Stimulated activated CD4-positive, alpha-beta T cell treated with anti-CD3 and anti-CD28 coated beads, Interleukin-12 subunit alpha, Interleukin-12 subunit beta, amount 100 ng/mL, for 24 hours (primary cell): ENCODE measurements around the gene CD207.
"Not testable (repeated sequence)": the region's sequence is repeated elsewhere in the genome, so short reads cannot be mapped to it uniquely, and the experiment has no call there.

Source experiments
- DNase-seq, 2 experiments: peaks; one replicate each; pipeline ENCODE4 v3.0.0-alpha.2; 2020; ENCODE audit warnings: low read depth in 2 of 2

Gene CD207

DNA sequence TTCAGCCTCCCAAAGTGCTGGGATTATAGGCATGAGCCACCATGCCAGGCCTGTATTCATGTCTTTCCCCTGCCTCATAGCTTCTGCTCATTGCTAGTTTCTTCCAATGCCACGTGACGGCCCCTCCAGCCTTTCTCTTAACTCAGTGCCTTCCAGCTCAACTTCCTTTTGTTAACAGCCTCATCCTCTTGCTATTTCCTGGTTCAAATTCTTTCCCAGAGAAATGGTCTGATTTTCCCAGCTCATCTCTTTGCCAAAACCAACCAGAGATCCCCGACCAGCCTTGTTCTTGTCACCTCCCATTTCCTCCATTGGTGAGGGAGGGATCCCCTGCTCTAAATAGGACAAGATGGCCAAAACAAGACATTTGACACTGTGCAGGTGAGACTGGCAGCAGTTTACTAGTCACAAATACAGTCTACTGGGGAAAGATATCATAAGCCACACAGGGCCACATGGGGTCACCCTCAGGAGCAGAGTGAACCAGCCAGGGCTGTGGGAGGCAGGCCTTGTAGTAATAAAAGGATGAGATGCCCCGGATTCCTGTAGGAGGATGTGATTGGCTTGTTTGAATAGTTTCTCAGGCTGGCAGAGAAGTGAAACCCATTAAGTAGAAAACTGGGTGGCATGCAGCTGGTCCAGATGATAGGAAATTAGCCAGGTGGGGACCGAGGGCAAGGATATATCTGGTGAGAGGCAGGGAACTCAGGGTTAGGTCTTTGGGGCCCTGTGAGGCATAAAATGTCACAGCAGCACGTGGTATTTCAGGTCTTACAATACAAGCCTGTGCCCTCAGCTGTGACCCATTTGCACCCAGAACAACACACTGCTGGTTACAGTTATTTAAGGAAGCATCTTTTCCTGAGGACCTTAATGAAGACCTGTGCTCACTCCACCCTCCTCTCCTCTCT is 6.4 kb downstream of the CD207 start:
- no peak for DNase-seq

DNA sequence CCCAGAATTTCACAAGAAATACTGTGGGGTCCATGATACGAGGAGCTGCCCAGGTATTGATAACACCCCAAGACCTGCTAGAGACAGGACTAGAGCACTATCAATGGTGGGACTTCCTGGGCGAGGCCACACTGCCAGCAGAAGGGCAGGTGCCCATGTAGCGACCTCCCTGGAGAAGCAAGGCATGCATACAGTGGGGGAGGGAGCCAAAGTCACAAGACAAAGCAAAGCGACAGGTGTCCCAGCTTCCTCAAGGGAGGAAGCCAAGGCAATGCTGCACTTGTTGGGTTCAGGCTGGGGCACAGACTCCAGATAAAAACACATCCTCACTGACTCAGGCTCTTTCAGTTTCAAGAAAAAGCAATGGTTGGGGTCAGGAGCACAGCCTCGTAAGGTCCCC is 7.5 kb downstream of the CD207 start:
- no peak for DNase-seq

DNA sequence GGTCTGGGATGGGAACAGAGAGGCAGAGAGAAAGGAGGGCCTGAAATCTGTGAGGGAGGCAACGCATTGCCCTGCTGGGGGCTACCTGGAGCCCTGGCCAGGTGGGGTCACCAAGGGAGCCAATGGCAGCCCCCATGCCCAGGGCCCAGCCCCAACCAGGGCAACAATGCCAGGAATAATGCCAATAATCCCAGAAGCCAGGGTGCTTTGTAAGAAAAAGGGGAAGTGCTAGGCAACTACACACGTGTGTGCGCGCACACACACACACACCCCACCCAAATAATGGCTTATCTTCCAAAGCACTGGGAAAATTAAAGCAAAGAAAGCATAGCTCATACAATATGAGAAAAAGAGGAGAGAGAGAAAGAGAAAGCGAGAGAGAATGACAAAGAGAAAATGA is 8.2 kb downstream of the CD207 start:
- DNase-seq, result no peak

DNA sequence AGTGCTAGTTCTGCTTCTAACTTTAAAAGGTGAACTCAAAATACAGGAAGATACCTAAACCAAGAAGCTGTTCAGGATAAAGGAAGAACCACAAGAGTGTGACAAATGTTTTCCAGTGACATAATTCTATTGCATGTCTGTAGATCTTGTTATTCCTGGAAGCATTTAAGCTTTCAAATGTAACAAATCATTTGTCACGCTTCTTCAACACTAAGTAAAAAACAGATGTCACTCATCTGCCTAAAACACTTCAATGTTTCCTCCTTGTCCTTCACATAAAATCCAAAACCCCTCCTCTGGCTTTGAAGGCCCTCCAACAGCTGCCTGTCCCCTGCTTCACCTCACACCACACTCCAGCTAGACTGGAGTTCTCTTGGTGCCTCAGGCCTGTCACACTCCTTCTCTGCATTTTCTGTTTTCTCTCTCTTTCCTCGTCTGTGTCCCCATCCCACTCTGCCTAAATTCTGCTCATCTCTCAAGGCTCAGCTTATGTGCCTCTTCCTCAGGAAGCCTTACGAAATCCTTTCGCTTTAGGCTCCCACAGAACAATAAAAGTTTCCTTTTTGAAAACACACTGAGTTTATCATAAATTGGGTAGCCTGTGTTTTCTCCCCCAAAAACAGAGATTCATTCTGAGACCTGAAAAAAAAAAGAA is 8.8 kb downstream of the CD207 start:
- no peak for DNase-seq

DNA sequence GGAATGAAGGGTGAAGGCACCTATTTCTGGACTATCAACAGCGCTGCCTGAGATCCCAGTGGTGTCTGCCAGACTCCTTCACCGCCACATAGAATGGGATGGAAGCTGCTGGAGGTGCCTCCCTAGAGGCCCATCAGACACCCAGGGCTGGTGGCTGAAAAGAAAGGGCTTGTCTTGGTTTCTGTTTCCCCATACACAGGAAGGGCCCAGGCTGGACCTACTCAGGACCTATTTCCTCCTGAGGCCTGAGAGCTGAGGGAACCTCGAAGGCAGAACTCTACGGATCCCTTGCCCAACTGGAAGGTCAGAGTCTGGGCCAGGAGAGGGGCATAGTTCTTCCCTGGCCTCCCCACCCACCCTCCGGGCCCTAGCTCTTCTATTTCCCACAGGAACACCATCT is 12.4 kb downstream of the CD207 start:
- no peak for DNase-seq

DNA sequence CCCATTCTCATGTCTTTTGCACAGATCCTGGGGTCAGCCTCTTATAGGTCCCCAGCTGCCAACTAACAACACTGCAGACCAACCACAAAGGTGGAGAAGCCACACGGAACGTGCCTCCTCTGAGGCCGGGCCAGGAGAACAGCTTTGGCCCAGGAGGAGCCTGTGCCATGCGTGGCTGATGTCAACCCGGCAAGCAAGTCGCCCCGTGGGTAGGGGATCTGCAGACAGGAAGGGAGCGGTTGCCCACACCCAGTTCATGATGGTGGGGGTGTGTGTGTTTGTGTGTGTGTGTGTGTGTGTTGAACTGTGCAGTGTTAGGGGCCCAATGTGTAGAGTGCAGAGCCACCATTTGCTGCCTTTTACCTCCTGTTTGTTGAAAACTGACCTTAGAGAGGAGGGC is 12.8 kb downstream of the CD207 start:
- no peak for DNase-seq

DNA sequence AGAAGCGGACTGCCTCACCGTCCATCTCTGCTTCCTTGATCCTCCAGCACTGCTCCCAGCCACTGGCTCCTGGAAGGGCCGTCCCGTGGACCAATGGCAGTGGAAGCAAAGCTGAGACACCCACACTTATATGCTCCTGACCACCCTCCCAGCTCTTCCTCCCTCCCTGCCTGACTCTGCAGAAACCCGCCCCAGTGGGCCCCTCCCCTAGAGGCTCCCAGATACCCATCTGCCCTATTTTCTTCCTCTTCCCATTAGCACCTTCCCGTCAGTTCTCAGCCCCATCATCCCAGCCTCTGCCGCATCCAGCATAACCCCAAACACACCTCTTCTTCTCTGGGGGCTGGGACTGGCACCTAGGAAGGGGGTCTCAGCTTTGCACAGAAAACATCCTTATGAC is 15.1 kb downstream of the CD207 start, which contains the start of gene CLEC4F:
CLEC4F (minus strand) TSS at position 101 of the 400 bp plus-strand sequence; CDS start at position 25, 76 bp downstream.
- no peak for DNase-seq

DNA sequence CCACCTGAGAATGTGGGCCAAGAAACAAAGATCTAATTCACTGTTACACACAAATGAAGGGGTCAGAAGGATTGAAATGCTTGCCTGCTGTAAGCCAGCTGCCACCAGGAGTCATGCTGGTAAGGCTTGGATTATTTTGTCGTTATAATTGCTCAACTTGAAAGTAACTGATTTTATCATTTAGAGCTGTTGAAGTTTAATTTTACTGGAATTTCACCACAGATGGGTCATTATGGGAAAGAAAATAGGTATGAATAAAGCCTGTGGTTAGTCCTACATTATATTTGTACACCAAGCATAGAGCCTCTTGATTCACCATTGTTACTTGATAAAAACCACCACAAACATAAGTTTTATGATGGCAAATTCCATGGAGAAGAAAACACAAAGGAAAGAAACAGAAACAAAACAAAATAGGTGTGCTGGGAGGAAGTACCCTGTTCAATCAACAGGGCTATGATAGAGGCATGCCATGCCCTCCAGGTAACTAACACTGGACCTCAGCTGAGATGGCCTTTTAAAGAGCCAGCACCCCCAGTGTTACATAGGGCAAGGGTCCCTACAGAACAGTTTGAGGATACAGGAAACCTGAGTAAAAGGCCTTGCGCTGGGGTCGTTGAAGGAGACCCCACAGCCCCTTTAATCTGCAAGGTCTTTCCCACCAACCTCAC is 18.2 kb downstream of the CD207 start:
- DNase-seq, result no peak

DNA sequence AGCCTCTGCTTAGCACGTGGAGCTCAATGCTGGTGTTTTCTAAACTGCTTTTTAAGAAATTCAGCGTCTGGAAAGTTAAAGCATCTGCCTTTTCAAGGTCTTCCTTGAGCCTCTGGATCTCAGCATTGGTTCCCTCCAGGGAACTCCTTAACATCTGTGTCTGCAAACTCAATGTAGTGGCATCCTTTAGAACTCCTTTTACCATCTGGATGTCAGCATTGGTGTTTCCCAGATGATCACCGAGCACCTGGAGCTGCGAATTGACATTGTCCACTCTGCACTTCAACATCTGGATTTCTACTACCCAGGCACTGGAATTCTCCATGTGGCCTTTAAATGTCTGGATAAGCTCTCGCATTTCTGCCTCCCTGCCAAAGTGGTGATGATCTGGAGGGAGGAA is 18.9 kb downstream of the CD207 start:
- no peak for DNase-seq

DNA sequence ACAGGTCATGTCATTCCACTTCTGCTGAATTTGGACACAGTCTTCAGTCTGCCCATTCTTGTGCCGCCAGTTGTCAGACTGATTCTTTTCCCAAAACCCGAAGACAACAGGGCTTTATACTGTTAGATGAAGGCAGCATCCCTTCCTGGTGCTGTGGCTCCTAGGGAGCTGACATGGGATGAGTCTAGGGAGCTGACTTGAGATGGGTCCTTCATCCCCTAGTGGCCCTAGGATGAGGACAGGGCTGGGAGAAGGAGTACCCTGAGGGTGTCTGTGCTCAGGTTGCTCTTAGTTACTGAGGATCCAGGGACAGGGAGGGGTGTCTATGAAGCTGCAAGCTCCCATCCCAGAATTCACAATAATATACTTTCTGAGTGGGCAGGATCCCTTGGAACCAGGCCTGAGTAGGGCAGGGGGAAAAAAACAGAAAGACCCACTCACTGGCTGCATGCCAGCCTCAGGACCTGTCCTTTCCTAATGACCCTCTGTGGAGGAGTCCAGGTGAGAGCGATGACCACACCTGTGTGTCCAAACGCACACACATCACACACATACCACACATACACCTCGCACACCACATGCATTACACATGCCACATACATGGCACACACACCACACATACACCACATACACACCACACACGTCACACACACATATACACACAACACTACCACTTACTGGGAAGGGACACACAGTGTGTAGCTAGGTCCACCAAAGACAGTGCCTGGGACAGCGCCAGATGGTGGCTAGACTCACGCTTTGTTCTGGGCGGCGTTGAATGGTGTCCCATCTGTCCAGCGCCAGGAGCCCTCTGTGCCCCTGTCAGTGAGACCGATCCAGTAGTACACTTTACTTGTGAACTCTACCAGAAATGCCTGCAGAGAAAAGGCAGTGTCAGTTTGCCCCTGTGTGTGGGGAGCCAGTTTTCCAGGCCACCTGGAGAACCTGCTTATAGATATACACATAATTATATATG is 26.3 kb downstream of the CD207 start:
- no peak for DNase-seq

DNA sequence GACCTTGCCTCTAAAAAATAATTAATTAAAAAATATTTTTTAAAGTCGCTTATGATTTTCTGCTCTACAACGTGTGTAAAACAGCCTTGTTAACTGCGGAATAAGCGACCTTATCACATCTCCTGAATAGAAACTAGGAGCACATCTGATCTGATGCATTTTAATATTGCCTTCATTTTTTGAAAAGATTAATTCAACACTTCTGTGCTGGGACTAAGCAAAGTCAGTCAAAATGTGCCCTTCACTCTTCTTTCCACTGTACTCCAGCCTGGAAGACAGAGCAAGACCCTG is 27.8 kb downstream of the CD207 start:
- DNase-seq, result no peak

DNA sequence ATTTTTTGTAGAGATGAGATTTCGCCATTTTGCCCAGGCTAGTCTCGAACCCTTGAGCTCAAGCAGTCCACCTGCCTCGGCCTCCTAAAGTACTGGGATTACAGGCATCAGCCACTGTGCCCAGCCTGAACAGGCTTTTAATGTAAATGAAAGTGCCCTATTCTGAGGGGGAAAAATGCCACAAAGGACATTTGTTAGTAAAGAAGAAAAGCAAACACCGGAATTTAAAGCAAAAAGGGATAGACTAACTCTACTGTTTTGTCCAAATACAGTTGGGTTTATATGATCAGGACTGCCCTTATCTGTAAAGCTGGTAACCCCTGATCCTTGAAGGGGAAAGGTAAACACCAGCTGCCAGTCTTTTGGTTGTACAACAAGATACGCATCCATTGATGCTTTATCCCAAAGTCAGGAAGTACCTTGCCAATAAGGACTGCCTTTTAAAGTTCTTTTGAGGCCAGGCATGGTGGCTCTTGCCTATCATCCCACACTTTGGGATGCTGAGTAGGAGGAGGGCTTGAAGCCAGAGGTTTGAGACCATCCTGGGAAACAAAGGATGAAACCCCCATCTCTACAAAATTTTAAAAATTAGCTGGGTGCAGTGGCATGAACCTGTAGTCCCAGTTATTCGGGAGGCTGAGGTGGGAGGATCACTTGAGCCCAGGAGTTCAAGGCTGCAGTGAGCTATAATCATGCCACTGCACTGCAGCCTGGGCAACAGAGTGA is 28.4 kb downstream of the CD207 start:
- no peak for DNase-seq

DNA sequence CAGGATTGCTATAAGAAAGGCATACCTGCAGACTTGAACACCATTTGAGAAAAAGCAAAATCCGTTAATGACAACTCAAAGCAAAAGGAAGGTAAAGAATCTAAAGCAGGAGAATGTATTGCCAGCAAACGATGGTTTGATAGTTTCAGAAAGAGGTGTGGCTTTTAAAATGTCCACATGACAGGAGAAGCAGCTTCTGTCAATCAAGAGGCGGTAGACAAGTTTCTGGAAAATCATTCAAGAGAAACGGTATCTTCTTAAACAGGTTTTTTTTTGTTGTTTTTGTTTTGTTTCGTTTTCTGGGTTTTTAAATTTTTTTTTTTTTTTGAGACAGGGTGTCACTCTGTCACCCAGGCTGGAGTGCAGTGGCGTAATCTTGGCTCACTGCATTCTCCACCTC is 29.0 kb downstream of the CD207 start:
- DNase-seq, result no peak

DNA sequence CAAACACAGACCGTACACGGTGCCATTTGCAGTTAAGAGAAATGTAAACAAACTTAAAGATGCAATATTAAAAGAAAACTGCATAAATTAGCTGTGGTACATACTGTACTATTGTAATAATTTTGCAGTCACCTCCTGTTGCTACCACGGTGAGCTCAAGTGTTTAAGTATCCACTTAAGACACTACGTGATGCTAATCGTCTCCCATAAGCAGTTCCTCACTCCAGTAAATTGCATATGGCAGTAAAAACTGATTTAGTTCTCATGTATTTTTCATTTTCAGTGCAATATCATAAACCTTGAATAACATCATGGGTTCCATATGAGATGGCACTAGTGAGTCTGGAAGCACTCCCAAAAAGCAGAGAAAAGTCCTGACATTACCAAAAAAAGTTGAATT is 29.6 kb downstream of the CD207 start:
- no peak for DNase-seq

DNA sequence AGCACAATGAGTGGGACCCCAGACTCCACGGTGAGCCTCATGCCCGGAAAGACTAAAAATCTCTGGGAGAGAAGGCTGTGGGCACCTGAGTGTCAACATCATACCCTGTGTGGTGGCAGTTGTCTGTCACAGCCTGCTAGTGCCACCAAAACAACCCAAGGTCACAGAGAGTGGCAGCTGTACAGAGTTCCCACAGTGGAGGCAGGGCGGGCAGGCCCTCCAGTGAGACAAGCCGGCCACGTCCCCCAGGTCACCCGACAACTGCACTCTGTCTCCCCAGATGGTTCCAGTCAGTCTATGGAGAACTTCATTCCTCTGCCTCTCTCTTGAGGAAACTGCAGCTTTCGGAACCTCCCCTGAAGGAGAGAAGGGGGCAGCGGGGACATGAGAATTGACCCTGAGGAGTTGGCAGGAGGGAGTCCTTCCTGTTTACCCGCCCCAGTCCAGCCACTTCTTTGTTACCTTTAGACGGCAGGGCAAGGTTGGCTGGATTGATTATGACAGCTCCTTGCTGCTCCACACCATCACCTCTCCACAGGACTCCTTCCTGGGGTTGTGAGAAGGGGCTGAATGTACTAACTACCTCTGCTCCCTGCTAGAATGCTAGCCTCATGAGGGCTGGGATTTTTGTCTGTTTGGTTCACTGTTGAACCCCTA is 33.9 kb downstream of the CD207 start:
- DNase-seq, result no peak

DNA sequence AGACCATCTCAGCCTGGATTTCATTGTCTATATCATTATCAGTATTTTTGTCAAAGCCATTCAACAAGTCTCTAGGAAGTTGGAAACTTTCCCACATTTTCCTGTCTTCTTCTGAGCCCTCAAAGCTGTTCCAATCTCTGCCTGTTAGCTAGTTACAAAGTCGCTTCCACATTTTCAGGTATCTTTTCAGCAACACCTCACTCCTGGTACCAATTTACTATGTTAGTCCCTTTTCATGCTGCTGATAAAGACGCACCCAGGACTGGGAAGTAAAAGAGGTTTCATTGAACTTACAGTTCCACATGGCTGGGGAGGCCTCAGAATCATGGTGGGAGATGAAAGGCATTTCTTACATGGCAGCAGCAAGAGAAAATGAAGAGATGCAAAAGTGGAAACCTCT is 35.9 kb downstream of the CD207 start:
- DNase-seq, result no peak

DNA sequence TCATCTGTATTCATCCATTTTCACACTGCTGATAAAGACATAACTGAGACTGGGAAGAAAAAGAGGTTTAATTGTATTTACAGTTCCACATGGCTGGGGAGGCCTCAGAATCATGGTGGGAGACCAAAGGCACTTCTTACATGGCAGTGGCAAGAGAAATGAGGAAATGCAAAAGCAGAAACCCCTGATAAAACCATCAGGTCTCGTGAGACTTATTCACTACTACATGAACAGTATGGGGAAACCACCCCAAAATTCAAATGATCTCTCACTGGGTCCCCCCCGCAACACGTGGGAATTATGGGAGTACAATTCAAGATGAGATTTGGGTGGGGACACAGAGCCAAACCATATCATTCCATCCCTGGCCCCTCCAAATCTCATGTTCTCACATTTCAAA is 37.6 kb downstream of the CD207 start:
- not testable (repeated sequence) for DNase-seq

DNA sequence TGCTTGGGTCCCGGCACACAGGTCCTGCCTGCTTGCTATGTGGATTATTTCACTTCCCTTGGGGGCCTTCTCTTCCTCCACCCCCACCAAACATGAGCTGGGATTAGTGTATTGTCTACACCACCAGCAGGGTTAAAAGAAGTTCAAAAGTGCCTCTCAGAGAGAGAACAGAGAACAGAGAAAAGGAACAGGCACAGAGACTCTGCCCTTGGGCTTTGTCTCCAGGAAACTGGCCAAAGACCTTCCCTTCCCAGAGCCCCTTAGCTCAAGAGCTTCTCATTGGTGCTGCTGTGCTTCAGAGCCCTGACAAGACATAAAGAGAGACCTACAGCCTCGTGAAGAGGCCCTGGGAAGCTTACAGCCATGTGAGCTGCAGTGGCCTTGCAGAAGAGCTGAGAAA is 38.1 kb downstream of the CD207 start:
- no peak for DNase-seq

DNA sequence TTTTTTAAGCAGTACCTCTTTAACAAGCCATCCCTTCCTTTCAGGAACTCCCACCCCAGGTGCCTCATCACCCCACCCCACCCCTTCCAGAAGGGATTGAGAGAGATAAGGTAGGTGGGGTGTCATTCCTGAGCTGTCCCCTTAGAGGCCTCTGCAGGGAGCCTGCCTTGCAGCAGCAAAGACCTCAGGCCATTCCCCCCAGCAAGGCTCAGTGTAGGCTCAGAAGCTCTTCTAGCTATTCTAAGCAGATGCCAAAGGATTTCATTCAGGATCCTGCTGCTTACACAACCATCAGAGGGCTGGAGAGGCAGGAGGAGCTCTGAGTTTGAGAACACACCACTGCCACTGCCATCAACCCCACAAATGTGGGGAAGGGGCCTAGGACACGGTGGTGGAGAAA is 39.4 kb downstream of the CD207 start:
- no peak for DNase-seq

DNA sequence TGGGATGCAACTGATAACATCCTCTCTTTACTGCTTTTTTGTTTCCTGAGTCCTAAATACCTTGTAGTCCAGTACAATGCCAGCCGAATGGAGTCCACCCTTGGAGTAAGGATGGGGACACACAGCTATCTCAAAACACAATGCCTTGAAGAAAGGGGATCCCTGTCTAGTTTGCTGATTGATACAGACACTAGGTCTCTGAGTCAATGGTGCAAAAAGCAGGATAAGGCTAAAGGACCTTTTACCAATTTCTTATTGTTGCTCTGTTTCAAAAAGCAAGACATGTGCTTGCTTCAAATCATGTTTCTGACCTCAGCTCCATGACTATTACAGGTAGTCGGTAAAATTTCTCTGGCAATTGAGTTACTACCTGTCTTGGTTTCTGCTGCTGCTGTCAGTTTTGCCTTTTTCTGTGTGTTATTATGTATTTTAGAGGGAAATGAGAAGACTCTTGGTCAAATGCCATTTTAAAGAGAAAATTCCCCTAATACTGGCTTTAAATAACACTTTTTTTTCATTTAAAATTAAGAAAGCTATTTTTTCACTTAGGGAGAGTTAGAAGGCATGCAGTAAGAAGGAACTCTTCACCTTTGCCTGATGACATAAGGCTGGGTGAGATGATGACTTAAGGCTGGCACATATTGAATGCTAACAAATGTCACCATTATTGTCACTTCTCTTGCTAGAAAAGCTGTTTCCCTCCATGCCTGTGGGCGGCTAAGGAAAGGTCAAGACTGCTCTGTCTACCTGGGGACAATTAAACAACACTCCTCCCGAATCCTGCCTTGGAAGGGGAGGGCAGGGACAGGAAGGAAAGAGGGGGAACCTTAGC is 40.2 kb downstream of the CD207 start:
- no peak for DNase-seq
